Neural progenitor cell (in vitro differentiated cells): ENCODE data around the gene PCDH9.

Source experiments
- EZH2phosphoT487 ChIP-seq: fragments of 200-600 bp; sonication (generic); IDR thresholded peaks from 2 replicates; pipeline ENCODE4 v1.6.1; 2017; ENCODE audit warnings: antibody characterized with exemption
- TF ChIP-seq, protein P1 (sequence below): fragments of 200-600 bp; sonication (generic); IDR thresholded peaks from 2 replicates; pipeline ENCODE4 v1.5.1; 2017; ENCODE audit warnings: antibody characterized with exemption, mild to moderate bottlenecking

DNA sequence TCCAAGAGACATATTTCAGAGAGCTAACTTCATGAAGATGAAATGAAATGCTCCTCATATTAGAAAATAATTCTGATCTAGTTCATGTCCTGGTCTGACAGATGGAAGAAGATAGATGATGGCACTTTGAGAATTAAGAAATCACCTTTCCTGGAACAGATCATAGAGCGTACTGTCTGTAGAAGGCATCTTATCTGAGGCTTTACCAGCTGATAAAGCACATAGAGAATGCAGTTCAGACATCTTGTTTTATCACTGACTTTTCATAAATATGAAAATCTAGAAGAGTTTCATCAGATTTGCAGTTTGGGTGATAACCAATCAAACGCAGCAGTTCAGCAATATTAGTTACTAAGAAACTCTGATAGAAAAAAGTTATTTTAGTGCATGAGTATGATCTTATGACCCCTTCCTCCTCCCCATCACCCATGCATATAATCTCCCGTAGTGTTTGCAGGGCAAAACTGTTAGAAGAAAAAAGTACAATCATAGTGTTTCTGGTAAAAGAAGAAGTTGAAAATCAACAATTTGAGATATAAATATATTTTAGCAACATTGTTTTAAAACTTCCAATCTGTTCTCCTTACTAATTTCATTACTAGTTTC lies 585.2 kb downstream of the PCDH9 start:
- TF ChIP-seq, protein P1, sequence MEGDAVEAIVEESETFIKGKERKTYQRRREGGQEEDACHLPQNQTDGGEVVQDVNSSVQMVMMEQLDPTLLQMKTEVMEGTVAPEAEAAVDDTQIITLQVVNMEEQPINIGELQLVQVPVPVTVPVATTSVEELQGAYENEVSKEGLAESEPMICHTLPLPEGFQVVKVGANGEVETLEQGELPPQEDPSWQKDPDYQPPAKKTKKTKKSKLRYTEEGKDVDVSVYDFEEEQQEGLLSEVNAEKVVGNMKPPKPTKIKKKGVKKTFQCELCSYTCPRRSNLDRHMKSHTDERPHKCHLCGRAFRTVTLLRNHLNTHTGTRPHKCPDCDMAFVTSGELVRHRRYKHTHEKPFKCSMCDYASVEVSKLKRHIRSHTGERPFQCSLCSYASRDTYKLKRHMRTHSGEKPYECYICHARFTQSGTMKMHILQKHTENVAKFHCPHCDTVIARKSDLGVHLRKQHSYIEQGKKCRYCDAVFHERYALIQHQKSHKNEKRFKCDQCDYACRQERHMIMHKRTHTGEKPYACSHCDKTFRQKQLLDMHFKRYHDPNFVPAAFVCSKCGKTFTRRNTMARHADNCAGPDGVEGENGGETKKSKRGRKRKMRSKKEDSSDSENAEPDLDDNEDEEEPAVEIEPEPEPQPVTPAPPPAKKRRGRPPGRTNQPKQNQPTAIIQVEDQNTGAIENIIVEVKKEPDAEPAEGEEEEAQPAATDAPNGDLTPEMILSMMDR, result no peak
- no peak for TF ChIP-seq EZH2phosphoT487
